Choroid plexus epithelial cell (primary cell): ENCODE data around the gene ING3.

ENCODE experiments used
- DNase-seq: peaks from one replicate; pipeline ENCODE4 v3.0.0-alpha.2; 2010; ENCODE audit warnings: low read depth
- H3K4me3 ChIP-seq: 2 replicates; pipeline ENCODE4 v1.5.1; 2011; ENCODE audit warnings: low read depth, mild to moderate bottlenecking, control low read depth, low read length, moderate library complexity
- CTCF ChIP-seq: conservative IDR thresholded peaks from 2 replicates; pipeline ENCODE4 v1.5.1; 2011; ENCODE audit warnings: low read depth, mild to moderate bottlenecking, control low read depth, inconsistent platforms, low read length, moderate library complexity

ING3 gene

GRCh38 chr7:120997882-120998474, 47.4 kb downstream of the ING3 start:
- TF ChIP-seq CTCF, result no peak
- H3K4me3 ChIP-seq, result no peak overlapping the region
- no peak for DNase-seq

DNA sequence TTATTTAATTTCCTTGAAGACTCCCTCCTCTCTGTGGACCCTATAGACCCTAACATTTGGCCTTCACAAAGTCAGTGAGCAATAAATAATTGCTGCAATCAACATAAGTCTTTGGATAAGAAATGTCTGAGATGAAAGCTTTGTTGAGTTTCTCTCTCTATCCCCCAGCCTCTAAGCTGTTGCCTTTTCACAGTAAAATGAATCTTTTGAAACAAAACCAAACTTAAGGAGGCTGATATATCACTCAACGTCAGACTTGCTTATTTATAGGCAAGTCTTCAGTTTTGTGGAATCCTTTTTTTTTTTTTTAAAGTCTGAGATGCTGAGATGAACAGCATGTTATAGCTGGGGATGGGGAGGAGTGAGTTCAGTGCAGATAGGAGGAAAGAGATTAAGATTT, 47.9 kb downstream of the ING3 start:
- DNase-seq, result no peak
- TF ChIP-seq CTCF, result no peak

DNA sequence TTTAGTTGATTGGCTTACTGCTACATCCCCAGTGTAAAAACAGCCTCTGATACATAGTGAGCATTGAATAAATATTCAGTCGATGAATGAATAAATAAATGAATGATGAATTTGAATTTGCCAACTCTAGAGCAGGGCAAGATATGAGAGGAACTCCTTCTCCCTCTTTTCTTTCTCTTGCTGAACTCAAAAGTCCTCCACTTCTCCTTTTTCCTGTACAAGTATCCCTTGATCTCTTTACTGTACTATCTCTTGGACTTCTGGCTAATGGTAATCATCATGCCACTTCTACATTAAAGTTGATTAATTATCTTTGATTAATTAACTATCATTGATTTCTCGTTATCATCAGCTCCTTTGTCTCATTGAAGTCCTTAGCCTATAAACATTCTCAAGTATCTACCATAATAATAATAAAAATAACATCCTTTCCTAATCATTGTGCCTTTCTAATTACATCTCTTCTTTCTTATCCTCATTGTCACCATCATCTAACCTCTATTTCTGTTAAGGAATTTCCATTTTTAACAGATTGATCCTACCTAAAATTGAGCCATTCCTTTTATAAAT, 48.5 kb downstream of the ING3 start:
- no peak for DNase-seq
- no peak overlapping the region for H3K4me3 ChIP-seq
- no peak for TF ChIP-seq CTCF

More for the DNA sequence above, 47.9 kb downstream of the ING3 start:
- no peak overlapping the region for H3K4me3 ChIP-seq

DNA sequence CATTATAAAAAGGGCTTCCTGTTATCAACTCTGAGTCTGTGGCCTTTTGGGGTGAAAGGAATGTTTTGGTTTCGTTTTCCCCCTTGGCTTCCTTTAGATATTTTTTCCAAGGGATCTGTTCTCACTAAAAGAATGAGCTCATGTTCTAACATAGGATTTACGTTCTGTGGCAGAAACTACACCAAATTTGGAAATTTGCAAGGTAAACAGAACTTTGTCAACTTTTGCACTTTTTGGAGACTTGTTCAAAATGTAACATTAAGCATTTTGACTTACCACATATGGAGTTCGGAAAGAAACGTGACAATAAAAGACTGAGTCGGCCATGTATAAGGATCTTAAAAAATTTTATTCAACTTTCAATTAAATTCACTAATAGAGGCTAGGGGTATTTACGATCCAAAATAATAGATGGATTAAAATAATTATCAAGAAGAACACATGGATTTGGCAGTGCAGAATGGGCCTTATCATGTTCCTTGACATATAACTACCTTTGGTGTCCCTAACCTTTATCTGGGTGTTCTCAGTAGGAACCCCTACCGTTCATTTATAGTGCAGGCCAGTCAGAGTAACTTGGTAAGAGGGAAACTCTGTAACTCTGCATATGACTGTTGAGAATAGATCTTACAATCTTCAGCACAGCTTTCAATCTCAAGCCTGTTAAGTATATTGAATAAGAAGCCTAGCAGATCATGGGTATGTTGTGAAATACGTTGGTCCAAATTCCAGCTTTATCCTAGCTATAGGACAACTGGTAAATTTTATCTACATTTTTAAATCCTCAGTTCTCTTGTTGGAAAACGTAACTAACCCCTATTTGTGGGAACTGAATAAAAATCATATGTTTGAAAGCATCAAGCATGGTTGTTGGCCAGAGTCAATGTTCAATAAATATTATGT, 49.8 kb downstream of the ING3 start:
- peak; percentile 74 for DNase-seq
- peak overlapping the region; percentile 22 for H3K4me3 ChIP-seq
- no peak for TF ChIP-seq CTCF

- TF ChIP-seq CTCF, result no peak
- no peak for DNase-seq
- no peak overlapping the region for H3K4me3 ChIP-seq
Measured at GRCh38 chr7:121001234-121001906, 50.8 kb downstream of the ING3 start.

GRCh38 chr7:121002048-121002756, 51.6 kb downstream of the ING3 start:
- H3K4me3 ChIP-seq, result no peak overlapping the region
- no peak for DNase-seq
- no peak for TF ChIP-seq CTCF
